Measurements from ENCODE around the gene PLPP3.

The PLPP3 gene

DNA sequence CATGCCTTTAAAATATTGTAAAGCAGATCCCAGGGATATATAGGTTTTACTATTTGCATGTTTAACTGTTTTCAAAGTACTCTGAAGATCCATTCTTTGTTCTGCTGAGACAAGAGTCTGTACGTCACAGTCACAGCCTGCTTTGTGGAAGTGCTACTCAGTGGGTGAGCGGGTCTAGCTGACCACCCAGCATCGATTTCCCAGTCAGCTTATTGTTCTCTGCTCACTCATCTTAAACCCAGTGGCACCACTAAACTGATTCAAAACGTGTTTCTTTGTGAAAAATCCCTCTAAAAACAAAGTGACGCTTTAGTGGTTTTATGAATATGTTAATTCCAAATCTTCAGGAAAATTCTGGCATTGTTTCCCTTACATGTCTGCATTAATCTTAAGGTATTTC, 12.4 kb downstream of the PLPP3 start:
- Histone ChIP-seq H3K27me3 (ENCODE audit: insufficient read depth, low read length) (peaks cover 4% of the 10 kb centered on the region; the same call in 1 of the 2 replicates), H3K79me2 (ENCODE audit: insufficient read depth, low read length) (no peaks in the 10 kb centered on the region), H3K27ac (ENCODE audit: low read depth, low read length, poor library complexity, severe bottlenecking) (no peak overlapping the region), H3K4me1 (ENCODE audit: insufficient read depth, low read length, severe bottlenecking) (no peaks in the 10 kb centered on the region), H3K9ac (ENCODE audit: low read length) (no peak overlapping the region), H3K9me3 (ENCODE audit: low read length) (no peaks in the 10 kb centered on the region), H3K4me2 (ENCODE audit: low read length) (no peak overlapping the region), H3K4me3 (ENCODE audit: low read depth, low read length, poor library complexity, severe bottlenecking) (no peak overlapping the region), H2AFZ (ENCODE audit: low read length) (no peak overlapping the region), H3K36me3 (ENCODE audit: insufficient read depth, low read length) (no peaks in the 10 kb centered on the region), H4K20me1 (ENCODE audit: insufficient read depth, low read length) (no peaks in the 10 kb centered on the region), H3F3A (ENCODE audit: insufficient read depth, low read length) (no peaks in the 10 kb centered on the region), H3K9me2 (ENCODE audit: low read depth, low read length) (no peaks in the 10 kb centered on the region)
- TF ChIP-seq, protein P1, sequence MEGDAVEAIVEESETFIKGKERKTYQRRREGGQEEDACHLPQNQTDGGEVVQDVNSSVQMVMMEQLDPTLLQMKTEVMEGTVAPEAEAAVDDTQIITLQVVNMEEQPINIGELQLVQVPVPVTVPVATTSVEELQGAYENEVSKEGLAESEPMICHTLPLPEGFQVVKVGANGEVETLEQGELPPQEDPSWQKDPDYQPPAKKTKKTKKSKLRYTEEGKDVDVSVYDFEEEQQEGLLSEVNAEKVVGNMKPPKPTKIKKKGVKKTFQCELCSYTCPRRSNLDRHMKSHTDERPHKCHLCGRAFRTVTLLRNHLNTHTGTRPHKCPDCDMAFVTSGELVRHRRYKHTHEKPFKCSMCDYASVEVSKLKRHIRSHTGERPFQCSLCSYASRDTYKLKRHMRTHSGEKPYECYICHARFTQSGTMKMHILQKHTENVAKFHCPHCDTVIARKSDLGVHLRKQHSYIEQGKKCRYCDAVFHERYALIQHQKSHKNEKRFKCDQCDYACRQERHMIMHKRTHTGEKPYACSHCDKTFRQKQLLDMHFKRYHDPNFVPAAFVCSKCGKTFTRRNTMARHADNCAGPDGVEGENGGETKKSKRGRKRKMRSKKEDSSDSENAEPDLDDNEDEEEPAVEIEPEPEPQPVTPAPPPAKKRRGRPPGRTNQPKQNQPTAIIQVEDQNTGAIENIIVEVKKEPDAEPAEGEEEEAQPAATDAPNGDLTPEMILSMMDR (IDR thresholded peaks at IDR 0.05; ENCODE audit: low read length), result no peak
- TF ChIP-seq EZH2 (IDR thresholded peaks at IDR 0.05; ENCODE audit: borderline replicate concordance, low read length), result no peak

DNA sequence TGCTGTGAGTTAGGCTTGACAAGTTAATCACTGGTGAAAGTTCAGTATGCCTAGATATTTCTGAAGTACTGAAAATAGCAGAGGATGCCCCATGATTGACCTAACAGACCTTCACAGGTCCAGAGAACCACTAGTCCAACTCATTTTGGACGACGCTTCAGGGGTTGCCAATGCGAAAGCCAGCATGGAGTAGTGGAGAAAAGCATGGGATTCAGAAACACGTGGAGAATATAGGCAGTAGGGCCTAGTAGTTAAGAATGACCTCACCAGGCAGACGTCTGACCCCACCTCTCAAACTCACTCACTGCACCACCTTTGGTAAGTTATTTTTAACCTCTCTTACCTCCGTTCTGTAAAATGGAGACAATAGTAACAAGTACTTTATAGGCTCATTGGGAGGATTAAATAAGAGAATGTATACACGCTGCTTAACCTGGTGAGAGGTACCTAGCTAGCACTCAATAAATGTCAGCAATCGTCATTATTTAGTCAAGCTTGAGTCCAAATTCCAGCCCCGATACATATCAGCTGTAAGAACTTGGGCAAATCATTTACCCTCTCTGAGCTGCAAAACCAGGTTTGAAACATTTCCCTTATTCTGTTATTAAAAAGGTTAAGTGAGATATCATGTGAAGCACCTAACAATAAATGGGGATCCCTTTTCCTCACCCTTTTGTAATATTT, 13.2 kb downstream of the PLPP3 start:
- H4K20me1 ChIP-seq (ENCODE audit: insufficient read depth, low read length), result no peaks in the 10 kb centered on the region
- no peaks in the 10 kb centered on the region for H3F3A ChIP-seq (ENCODE audit: insufficient read depth, low read length)
- no peak overlapping the region for H3K27ac ChIP-seq (ENCODE audit: low read depth, low read length, poor library complexity, severe bottlenecking)
- H3K4me3 ChIP-seq (ENCODE audit: low read depth, low read length, poor library complexity, severe bottlenecking), result no peak overlapping the region
- no peaks in the 10 kb centered on the region for H3K9me3 ChIP-seq (ENCODE audit: low read length)
- TF ChIP-seq, protein P1 (IDR thresholded peaks at IDR 0.05; ENCODE audit: low read length), result no peak
- TF ChIP-seq EZH2 (IDR thresholded peaks at IDR 0.05; ENCODE audit: borderline replicate concordance, low read length), result no peak
- no peak overlapping the region for H2AFZ ChIP-seq (ENCODE audit: low read length)
- H3K4me2 ChIP-seq (ENCODE audit: low read length), result no peak overlapping the region
- peaks cover 4% of the 10 kb centered on the region; the same call in 1 of the 2 replicates for H3K27me3 ChIP-seq (ENCODE audit: insufficient read depth, low read length)
- no peaks in the 10 kb centered on the region for H3K4me1 ChIP-seq (ENCODE audit: insufficient read depth, low read length, severe bottlenecking)
- no peaks in the 10 kb centered on the region for H3K36me3 ChIP-seq (ENCODE audit: insufficient read depth, low read length)
- no peaks in the 10 kb centered on the region for H3K79me2 ChIP-seq (ENCODE audit: insufficient read depth, low read length)
- no peaks in the 10 kb centered on the region for H3K9me2 ChIP-seq (ENCODE audit: low read depth, low read length)
- H3K9ac ChIP-seq (ENCODE audit: low read length), result no peak overlapping the region

DNA sequence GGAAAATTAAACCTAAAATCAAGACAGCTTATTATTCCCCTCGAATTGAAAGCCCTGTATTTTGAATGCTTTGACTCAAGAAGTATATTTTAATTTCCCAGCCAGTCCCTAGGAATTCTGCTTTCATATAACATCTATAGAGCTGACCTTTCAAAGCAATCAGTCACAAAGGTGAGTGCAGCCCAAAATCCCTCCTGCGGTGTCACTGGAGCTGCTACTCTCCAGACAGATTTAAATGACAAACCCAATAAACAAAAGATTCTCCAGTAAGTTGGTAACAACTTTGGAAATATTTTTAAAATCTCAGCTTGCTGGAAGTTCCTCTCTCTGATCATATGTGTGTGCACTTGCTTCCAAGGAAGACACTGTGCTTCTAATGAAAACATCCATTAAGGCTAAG, 14.7 kb downstream of the PLPP3 start:
- peaks cover 4% of the 10 kb centered on the region; the same call in 1 of the 2 replicates for H3K27me3 ChIP-seq (ENCODE audit: insufficient read depth, low read length)
- no peak overlapping the region for H3K4me3 ChIP-seq (ENCODE audit: low read depth, low read length, poor library complexity, severe bottlenecking)
- H3F3A ChIP-seq (ENCODE audit: insufficient read depth, low read length), result no peaks in the 10 kb centered on the region
- H3K4me2 ChIP-seq (ENCODE audit: low read length), result no peak overlapping the region
- no peak overlapping the region for H2AFZ ChIP-seq (ENCODE audit: low read length)
- H3K27ac ChIP-seq (ENCODE audit: low read depth, low read length, poor library complexity, severe bottlenecking), result no peak overlapping the region
- H3K9me2 ChIP-seq (ENCODE audit: low read depth, low read length), result no peaks in the 10 kb centered on the region
- no peaks in the 10 kb centered on the region for H3K4me1 ChIP-seq (ENCODE audit: insufficient read depth, low read length, severe bottlenecking)
- TF ChIP-seq, protein P1 (IDR thresholded peaks at IDR 0.05; ENCODE audit: low read length), result no peak
- TF ChIP-seq EZH2 (IDR thresholded peaks at IDR 0.05; ENCODE audit: borderline replicate concordance, low read length), result no peak
- H3K36me3 ChIP-seq (ENCODE audit: insufficient read depth, low read length), result no peaks in the 10 kb centered on the region
- no peak overlapping the region for H3K9ac ChIP-seq (ENCODE audit: low read length)
- H3K79me2 ChIP-seq (ENCODE audit: insufficient read depth, low read length), result no peaks in the 10 kb centered on the region
- H4K20me1 ChIP-seq (ENCODE audit: insufficient read depth, low read length), result no peaks in the 10 kb centered on the region
- H3K9me3 ChIP-seq (ENCODE audit: low read length), result no peaks in the 10 kb centered on the region
